Prostate gland (tissue), 2 donors: ENCODE data around the gene DR1. TPM values are rescaled to one million over a fixed set of nuclear protein-coding genes. Genes with fewer than 3 reads are reported as not detected.

Source experiments
- DNase-seq: peaks from one replicate; pipeline ENCODE4 v3.0.0-alpha.2; 2019; ENCODE audit warnings: low spot score
- H3K27ac ChIP-seq, 2 donors: fragments of 200-600 bp; sonication (generic); 2 replicates each; pipeline ENCODE4 v1.5.1; 2017 to 2019
- H3K27me3 ChIP-seq: fragments of 200-600 bp; sonication (generic); replicated peaks from 2 replicates; pipeline ENCODE4 v1.5.1; 2019; ENCODE audit not compliant: insufficient read depth
- H3K36me3 ChIP-seq, 2 donors: fragments of 200-600 bp; sonication (generic); 1 replicate in 1 of 2; 2 replicates in 1 of 2; pipeline versions ENCODE4 v1.5.1 to v1.8.1; 2017 to 2019
- H3K4me1 ChIP-seq: fragments of 200-600 bp; sonication (generic); replicated peaks from 2 replicates; pipeline ENCODE4 v1.5.1; 2019
- H3K4me3 ChIP-seq, 2 donors: fragments of 200-600 bp; sonication (generic); 2 replicates each; pipeline ENCODE4 v1.5.1; 2017 to 2019
- H3K9me3 ChIP-seq: fragments of 200-600 bp; sonication (generic); 2 replicates; pipeline ENCODE4 v1.5.1; 2017
- CTCF ChIP-seq, 4 experiments: fragments of 200-600 bp in 2 of 4; fragments of 450-650 bp in 2 of 4; sonication (generic) in 2 of 4; IDR thresholded peaks; 1 replicate in 3 of 4; 2 replicates in 1 of 4; pipeline ENCODE4 v1.5.1; 2016 to 2019; ENCODE audit warnings: antibody characterized with exemption in 4 of 4, mild to moderate bottlenecking in 2 of 4, moderate library complexity in 2 of 4
- POLR2A ChIP-seq: fragments of 450-650 bp; IDR thresholded peaks from one replicate; pipeline ENCODE4 v1.6.1; 2016; ENCODE audit warnings: antibody characterized with exemption, mild to moderate bottlenecking
- POLR2AphosphoS5 ChIP-seq: sonication (generic); formaldehyde crosslinking; IDR thresholded peaks from one replicate; pipeline ENCODE4 v1.6.1; 2017; ENCODE audit warnings: antibody characterized with exemption
- WGBS: methylation state at CpG from one replicate; pipeline ENCODE4 v1.1.5; 2018; 5-methylcytosine and 5-hydroxymethylcytosine counted together
- intact Hi-C: fragments of 100-400 bp; cut with DNase I; formaldehyde crosslinking; loops from one replicate; pipeline ENCODE4 v1.14.2; 2022
- total RNA-seq, 2 donors: library from RNA; depleted of rRNA; stranded (reverse); fragments of >200 nt; gene quantifications; one replicate each; pipeline ENCODE4 v1.1.0, GENCODE V29; 2016

The DR1 gene
- total RNA-seq, 2 donors from 2014 or later = 49.0 to 53.6 TPM

GRCh38 chr1:93306920-93307319 lies 38.8 kb upstream of the DR1 start:
- TF ChIP-seq POLR2A (no peak), POLR2AphosphoS5 (no peak), CTCF (IDR thresholded peaks at IDR 0.05) (no peak)
- Histone ChIP-seq H3K9me3 (no peaks in the 10 kb centered on the region), H3K36me3 (no peaks in the 10 kb centered on the region), H3K27ac (no peak overlapping the region), H3K4me3 (no peak overlapping the region), H3K4me1 (no peaks in the 10 kb centered on the region), H3K27me3 (no peaks in the 10 kb centered on the region)
- no peak for DNase-seq
- intact Hi-C loops = no loop called here

DNA sequence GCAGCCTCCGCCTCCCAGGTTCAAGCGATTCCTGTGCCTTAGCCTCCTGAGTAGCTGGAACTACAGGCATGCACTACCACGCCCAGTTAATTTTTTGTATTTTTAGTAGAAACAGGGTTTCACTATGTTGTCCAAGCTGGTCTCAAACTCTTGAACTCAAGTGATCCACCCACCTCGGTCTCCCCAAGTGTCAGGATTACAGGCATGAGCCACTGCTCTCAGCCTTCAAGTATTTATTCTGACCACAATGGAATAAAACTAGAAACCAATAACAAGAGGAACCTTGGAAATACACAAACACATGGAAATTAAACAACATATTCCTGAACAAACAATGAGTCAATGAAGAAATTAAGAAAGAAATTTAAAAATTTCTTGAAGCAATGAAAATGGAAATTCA lies 32.7 kb upstream of the DR1 start:
- 81% methylated on average over 4 of the region's 4 CpGs for WGBS
- Histone ChIP-seq H3K4me3 (no peak overlapping the region), H3K9me3 (no peaks in the 10 kb centered on the region), H3K36me3 (no peaks in the 10 kb centered on the region), H3K4me1 (no peaks in the 10 kb centered on the region), H3K27me3 (no peaks in the 10 kb centered on the region), H3K27ac (no peak overlapping the region)
- no peak for DNase-seq
- TF ChIP-seq POLR2AphosphoS5 (no peak), POLR2A (no peak), CTCF (IDR thresholded peaks at IDR 0.05) (no peak)
- intact Hi-C loops = no loop called here

DNA sequence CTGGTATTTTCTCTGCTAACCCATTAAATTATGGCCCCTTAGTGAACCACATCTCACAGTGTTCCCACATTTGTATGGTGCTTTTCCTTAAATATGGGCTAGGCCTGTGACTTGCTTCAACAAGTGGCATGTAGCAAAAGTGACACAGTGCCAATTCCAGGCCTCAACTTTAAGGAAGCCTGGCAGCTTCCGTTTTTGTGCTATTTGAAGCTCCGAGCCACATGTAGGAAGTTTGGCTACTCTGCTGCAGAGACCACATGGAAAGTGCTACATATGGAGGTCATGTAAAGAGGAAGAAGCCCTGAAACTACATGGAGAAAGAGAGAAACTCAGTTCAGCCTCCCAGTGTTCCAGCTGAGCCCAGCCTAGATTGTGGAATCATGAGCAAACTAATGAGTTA lies 28.5 kb upstream of the DR1 start:
- 54% methylated on average over 2 of the region's 2 CpGs for WGBS
- H3K36me3 ChIP-seq = no peaks in the 10 kb centered on the region
- no peaks in the 10 kb centered on the region for H3K4me1 ChIP-seq
- H3K4me3 ChIP-seq = no peak overlapping the region
- H3K27me3 ChIP-seq = no peaks in the 10 kb centered on the region
- H3K9me3 ChIP-seq = no peaks in the 10 kb centered on the region
- intact Hi-C loops = no loop called here
- TF ChIP-seq POLR2A (no peak), POLR2AphosphoS5 (no peak), CTCF (IDR thresholded peaks at IDR 0.05) (no peak)
- no peak for DNase-seq
- no peak overlapping the region for H3K27ac ChIP-seq

GRCh38 chr1:93317943-93318342 lies 27.8 kb upstream of the DR1 start:
- Histone ChIP-seq H3K27ac (no peak overlapping the region), H3K36me3 (no peaks in the 10 kb centered on the region), H3K4me3 (no peak overlapping the region), H3K4me1 (no peaks in the 10 kb centered on the region), H3K9me3 (no peaks in the 10 kb centered on the region), H3K27me3 (no peaks in the 10 kb centered on the region)
- no peak for DNase-seq
- WGBS = 99% methylated on average over 2 of the region's 2 CpGs
- TF ChIP-seq CTCF (IDR thresholded peaks at IDR 0.05) = no peak
- no peak for TF ChIP-seq POLR2AphosphoS5
- TF ChIP-seq POLR2A = no peak
- intact Hi-C loops = no loop called here

- Histone ChIP-seq H3K4me1 (no peaks in the 10 kb centered on the region), H3K9me3 (no peaks in the 10 kb centered on the region), H3K36me3 (no peaks in the 10 kb centered on the region), H3K4me3 (no peak overlapping the region), H3K27ac (no peak overlapping the region), H3K27me3 (no peaks in the 10 kb centered on the region)
- WGBS = 98% methylated on average over 1 of the region's 1 CpG
- TF ChIP-seq POLR2A (no peak), CTCF (IDR thresholded peaks at IDR 0.05) (no peak), POLR2AphosphoS5 (no peak)
- intact Hi-C loops = no loop called here
- no peak for DNase-seq
Observed at GRCh38 chr1:93321720-93322119, 24.0 kb upstream of the DR1 start.
